ENCODE data around the gene H2BW2.
"Not testable (repeated sequence)": the region's sequence is repeated elsewhere in the genome, so short reads cannot be mapped to it uniquely, and the experiment has no call there.

H2BW2 gene

DNA sequence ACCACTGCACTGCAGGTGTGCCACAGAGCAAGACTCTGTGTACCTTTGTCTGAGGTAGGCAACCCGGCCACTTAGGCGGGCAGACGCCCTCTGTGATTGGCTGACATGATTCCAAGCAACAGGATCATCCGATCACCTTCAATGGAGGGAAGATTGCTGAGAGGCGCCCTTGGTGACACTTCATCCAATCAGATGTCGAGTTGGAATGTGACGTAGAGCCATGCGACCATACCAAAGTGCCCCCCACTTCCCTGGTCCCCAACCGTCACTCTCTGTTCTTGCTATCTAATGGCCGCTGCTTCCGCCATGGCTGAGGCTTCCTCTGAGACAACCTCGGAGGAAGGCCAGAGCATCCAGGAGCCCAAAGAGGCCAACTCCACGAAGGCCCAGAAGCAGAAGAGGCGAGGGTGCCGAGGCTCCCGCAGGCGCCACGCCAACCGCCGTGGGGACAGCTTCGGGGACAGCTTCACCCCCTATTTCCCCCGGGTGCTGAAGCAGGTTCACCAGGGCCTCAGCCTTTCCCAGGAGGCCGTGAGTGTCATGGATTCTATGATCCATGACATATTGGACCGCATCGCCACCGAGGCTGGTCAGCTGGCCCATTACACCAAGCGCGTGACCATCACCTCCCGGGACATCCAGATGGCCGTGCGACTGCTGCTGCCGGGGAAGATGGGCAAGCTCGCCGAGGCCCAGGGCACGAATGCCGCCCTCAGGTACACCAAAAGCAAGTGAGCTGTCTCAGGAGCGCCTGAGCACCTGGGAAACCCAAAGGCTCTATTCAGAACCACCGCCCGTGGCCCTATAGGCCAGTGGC lies at the start of gene H2BW2:
H2BW2 (plus strand) TSS at position 268 of the 817 bp plus-strand sequence; CDS start at position 307, 39 bp downstream.
- TF ChIP-seq, protein P1, sequence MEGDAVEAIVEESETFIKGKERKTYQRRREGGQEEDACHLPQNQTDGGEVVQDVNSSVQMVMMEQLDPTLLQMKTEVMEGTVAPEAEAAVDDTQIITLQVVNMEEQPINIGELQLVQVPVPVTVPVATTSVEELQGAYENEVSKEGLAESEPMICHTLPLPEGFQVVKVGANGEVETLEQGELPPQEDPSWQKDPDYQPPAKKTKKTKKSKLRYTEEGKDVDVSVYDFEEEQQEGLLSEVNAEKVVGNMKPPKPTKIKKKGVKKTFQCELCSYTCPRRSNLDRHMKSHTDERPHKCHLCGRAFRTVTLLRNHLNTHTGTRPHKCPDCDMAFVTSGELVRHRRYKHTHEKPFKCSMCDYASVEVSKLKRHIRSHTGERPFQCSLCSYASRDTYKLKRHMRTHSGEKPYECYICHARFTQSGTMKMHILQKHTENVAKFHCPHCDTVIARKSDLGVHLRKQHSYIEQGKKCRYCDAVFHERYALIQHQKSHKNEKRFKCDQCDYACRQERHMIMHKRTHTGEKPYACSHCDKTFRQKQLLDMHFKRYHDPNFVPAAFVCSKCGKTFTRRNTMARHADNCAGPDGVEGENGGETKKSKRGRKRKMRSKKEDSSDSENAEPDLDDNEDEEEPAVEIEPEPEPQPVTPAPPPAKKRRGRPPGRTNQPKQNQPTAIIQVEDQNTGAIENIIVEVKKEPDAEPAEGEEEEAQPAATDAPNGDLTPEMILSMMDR (conservative IDR thresholded peaks at IDR 0.05), result no peak
- H3K27ac ChIP-seq, result no peak within 1 kb of the TSS

DNA sequence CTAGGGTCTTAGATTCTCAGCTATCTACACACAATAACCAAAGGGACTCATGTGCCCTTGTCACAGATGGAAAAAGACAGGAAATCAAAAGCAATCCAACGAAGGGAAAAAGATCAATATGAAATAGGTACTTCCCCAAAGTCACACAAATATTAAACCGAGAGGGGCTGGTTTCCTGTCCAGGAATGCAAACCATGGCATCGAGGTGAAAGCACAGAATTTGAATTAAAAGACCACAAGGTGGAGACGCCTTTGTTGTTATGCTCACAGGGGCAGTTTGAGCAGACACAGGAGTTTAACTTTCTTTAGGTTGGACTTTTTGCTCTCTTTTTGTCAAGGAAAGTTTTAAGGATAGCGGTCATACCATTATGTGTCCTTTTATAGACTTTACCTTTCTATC lies 40.5 kb upstream of the H2BW2 start:
- TF ChIP-seq, protein P1 (conservative IDR thresholded peaks at IDR 0.05), result no peak
- no peak overlapping the region for H3K27ac ChIP-seq

DNA sequence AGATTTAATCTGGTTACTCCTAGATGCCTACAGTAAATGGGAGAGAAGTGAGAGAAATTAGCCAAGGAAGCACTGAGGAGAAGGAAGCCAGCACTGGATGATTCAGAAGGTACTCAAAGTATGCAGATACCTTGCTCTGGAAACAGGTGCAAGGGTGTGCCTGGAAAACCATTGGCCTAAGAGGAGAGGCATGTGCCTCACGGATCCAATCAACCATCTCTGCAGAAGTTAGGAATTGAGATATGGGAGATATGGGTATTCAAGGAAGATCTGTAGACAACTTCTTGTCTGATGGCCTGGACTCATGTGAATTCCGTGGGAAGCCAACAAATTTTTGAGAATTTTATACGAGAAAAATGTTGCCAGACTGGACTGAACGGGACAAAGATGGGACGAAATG lies 30.9 kb upstream of the H2BW2 start:
- no peak overlapping the region for H3K27ac ChIP-seq
- TF ChIP-seq, protein P1 (conservative IDR thresholded peaks at IDR 0.05), result no peak

DNA sequence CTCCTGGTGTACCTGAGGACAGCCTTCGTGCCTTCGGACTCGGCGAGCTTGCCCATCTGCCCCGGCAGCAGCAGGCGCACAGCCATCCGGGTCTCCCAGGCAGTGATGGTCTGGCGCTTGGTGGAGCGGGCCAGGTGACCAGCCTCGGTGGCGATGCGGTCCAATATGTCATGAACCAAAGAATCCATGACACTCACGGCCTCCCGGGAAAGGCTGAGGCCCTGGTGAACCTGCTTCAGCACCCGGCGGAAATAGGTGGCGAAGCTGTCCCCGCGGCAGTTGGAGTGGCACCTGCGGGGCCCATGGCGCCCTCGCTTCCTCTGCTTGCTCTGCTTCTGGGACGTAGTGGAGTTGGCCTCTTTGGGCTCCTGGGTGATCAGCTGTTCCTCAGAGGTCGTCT lies 26.6 kb upstream of the H2BW2 start:
- H3K27ac ChIP-seq, result no peak overlapping the region
- TF ChIP-seq, protein P1 (conservative IDR thresholded peaks at IDR 0.05), result no peak

DNA sequence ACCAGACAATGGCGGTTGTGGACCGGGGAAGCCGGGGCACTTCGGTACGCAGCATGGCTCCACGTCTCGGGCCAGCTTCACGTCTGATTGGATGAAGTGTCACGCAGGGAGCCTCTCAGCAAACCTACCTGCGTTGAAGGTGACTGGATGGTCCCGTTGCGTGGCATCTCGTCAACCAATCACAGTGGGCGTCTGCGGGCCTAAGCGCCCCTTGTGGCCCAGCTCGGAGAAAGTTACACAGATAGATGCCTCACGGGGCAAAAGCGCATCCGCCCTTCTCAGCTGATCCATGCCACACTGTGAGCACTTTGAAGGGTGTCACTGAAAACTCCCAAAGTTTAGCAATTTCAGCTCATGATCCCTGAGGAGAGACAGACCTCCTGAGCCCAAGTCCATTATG lies 26.1 kb upstream of the H2BW2 start, which contains the start of gene H2BW1:
H2BW1 (minus strand) TSS at position 103 of the 400 bp plus-strand sequence. CDS start 132 bp downstream, outside the sequence.
- no peak within 1 kb of the TSS for H3K27ac ChIP-seq
- TF ChIP-seq, protein P1 (conservative IDR thresholded peaks at IDR 0.05), result no peak

DNA sequence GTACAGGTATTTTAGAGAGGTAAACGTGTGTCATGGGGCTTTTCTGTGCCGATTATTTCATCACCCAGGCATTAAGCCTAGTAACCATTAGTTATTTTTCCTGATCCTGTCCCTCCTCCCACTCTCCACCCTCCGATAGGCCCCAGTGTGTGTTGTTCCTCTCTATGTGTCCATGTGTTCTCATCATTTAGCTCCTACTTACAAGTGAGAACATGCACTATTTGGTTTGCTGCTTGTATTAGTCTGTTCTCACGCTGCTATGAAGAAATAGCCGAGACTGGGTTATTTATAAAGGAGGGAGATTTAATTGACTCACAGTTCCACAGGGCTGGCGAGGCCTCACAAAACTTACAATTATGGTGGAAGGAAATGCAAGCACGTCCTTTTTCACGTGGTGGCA lies 24.2 kb upstream of the H2BW2 start:
- not testable (repeated sequence) for H3K27ac ChIP-seq

DNA sequence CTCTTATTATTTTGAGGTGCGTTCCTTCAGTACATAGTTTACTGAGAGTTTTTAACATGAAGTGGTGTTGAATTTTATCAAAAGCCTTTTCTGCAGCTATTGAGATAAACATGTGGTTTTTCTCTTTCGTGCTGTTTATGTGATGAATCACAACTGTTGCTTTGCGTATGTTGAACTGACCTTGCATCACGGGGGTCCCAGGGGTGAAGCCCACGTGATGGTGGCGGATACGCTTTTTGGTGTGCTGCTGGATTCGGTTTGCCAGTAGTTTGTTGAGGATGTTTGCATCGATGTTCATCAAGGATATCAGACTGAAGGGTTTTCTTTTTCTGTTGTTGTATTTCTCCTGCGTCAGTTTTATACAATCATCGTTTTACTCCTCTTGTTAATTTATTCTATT lies 21.6 kb upstream of the H2BW2 start:
- H3K27ac ChIP-seq, result no peak overlapping the region
- TF ChIP-seq, protein P1 (conservative IDR thresholded peaks at IDR 0.05), result no peak

DNA sequence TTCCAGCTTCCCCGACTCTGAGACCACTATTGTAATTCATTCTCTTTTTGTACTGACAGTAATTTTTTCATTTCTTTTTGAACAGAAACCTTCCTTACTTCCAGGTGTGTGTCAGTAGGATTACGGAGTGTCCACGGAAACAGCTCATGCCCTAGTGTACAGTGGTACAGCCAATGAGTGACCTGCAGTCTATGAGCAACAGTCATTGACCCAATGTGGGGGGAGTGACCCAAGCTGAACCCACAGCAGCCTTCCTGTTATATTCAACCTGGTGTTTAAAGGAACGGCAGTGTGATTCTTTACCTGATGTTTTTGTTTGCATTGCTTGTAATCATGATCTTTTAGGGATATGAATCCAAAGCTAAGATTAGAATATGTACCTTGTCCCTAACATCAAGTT lies 1.2 kb downstream of the H2BW2 start:
- H3K27ac ChIP-seq, result no peak overlapping the region
- TF ChIP-seq, protein P1 (conservative IDR thresholded peaks at IDR 0.05), result no peak

Measured in VCaP (cell line).